Inflammatory macrophage (primary cell): ENCODE results near the gene ZNF512B.
"Not testable (repeated sequence)": the region's sequence is repeated elsewhere in the genome, so short reads cannot be mapped to it uniquely, and the experiment has no call there.

Experiments used
- DNase-seq, 2 donors: peaks; one replicate each; pipeline ENCODE4 v3.0.0-alpha.2; 2020 to 2022

Gene ZNF512B

GRCh38 chr20:63977739-63978276, 8.1 kb upstream of the ZNF512B start:
- DNase-seq: peak; percentile 73 to 86

- no peak for DNase-seq
Measured at GRCh38 chr20:63976980-63977738, 7.4 kb upstream of the ZNF512B start.

GRCh38 chr20:63976511-63976910, 6.8 kb upstream of the ZNF512B start:
- DNase-seq: not testable (repeated sequence)

GRCh38 chr20:63974402-63975200, 4.9 kb upstream of the ZNF512B start:
- DNase-seq: no peak

- DNase-seq: peak; percentile 86 to 88
Measured at GRCh38 chr20:63973636-63974401, 4.1 kb upstream of the ZNF512B start.

- DNase-seq: no peak
Measured at GRCh38 chr20:63973160-63973479, 3.4 kb upstream of the ZNF512B start.

- DNase-seq: no peak
Measured at GRCh38 chr20:63972312-63973159, 2.8 kb upstream of the ZNF512B start.

GRCh38 chr20:63971960-63972311, 2.2 kb upstream of the ZNF512B start:
- not testable (repeated sequence) for DNase-seq

GRCh38 chr20:63970714-63971431, 1.1 kb upstream of the ZNF512B start:
- DNase-seq: no peak

- no peak for DNase-seq
Measured at GRCh38 chr20:63968928-63969760, 586 bp downstream of the ZNF512B start.

GRCh38 chr20:63968136-63968927, 1.4 kb downstream of the ZNF512B start:
- DNase-seq: no peak

- no peak for DNase-seq
Measured at GRCh38 chr20:63967330-63968135, 2.2 kb downstream of the ZNF512B start.

GRCh38 chr20:63966944-63967322, 2.8 kb downstream of the ZNF512B start:
- DNase-seq: no peak

- DNase-seq: no peak
Measured at GRCh38 chr20:63966172-63966943, 3.4 kb downstream of the ZNF512B start.

- DNase-seq: no peak
Measured at GRCh38 chr20:63964412-63964811, 5.3 kb downstream of the ZNF512B start.

GRCh38 chr20:63963784-63964301, 5.9 kb downstream of the ZNF512B start:
- no peak for DNase-seq

- no peak for DNase-seq
Measured at GRCh38 chr20:63963348-63963741, 6.4 kb downstream of the ZNF512B start.
